HEK293 (cell line): ENCODE data around the gene QPCTL.

Source experiments
- ATF2 ChIP-seq: fragments of 450-650 bp; formaldehyde crosslinking; IDR thresholded peaks from 2 replicates; pipeline ENCODE4 v1.5.1; 2016; ENCODE audit warnings: missing biosample characterization, missing genetic modification characterization, low read depth
- ELK4 ChIP-seq: IDR thresholded peaks from 2 replicates; pipeline ENCODE4 v1.6.1; 2011; ENCODE audit warnings: mild to moderate bottlenecking, low read depth, low read length, borderline replicate concordance
- GLIS1 ChIP-seq: fragments of 450-650 bp; formaldehyde crosslinking; IDR thresholded peaks from 2 replicates; pipeline ENCODE4 v1.5.1; 2016; ENCODE audit warnings: missing biosample characterization, missing genetic modification characterization
- YY2 ChIP-seq: fragments of 450-650 bp; formaldehyde crosslinking; IDR thresholded peaks from 2 replicates; pipeline ENCODE4 v1.5.1; 2016; ENCODE audit warnings: missing biosample characterization, missing genetic modification characterization
- ZNF132 ChIP-seq: fragments of 450-650 bp; formaldehyde crosslinking; IDR thresholded peaks from 2 replicates; pipeline ENCODE4 v1.5.1; 2017; ENCODE audit warnings: missing biosample characterization, missing genetic modification characterization, borderline replicate concordance
- ZNF140 ChIP-seq: fragments of 450-650 bp; formaldehyde crosslinking; IDR thresholded peaks from 2 replicates; pipeline ENCODE4 v1.5.1; 2016; ENCODE audit warnings: missing biosample characterization, missing genetic modification characterization
- ZNF2 ChIP-seq: fragments of 450-650 bp; formaldehyde crosslinking; IDR thresholded peaks from 2 replicates; pipeline ENCODE4 v1.5.1; 2016; ENCODE audit warnings: missing biosample characterization, missing genetic modification characterization
- ZNF214 ChIP-seq: fragments of 450-650 bp; formaldehyde crosslinking; IDR thresholded peaks from 2 replicates; pipeline ENCODE4 v1.5.1; 2017; ENCODE audit warnings: missing biosample characterization, mild to moderate bottlenecking, missing genetic modification characterization, borderline replicate concordance
- ZNF221 ChIP-seq: fragments of 450-650 bp; formaldehyde crosslinking; IDR thresholded peaks from 2 replicates; pipeline ENCODE4 v1.5.1; 2017; ENCODE audit warnings: missing biosample characterization, missing genetic modification characterization, borderline replicate concordance
- ZNF335 ChIP-seq: fragments of 450-650 bp; formaldehyde crosslinking; conservative IDR thresholded peaks from 2 replicates; pipeline ENCODE4 v1.5.1; 2016; ENCODE audit warnings: missing biosample characterization, missing genetic modification characterization
- ZNF544 ChIP-seq: fragments of 450-650 bp; formaldehyde crosslinking; IDR thresholded peaks from 2 replicates; pipeline ENCODE4 v1.5.0; 2017; ENCODE audit warnings: missing biosample characterization, missing genetic modification characterization
- ZNF558 ChIP-seq: fragments of 450-650 bp; formaldehyde crosslinking; IDR thresholded peaks from 2 replicates; pipeline ENCODE4 v1.5.1; 2016; ENCODE audit warnings: missing biosample characterization, missing genetic modification characterization
- ZNF600 ChIP-seq: fragments of 450-650 bp; formaldehyde crosslinking; IDR thresholded peaks from 2 replicates; pipeline ENCODE4 v1.5.1; 2016; ENCODE audit warnings: missing biosample characterization, missing genetic modification characterization
- ZNF660 ChIP-seq: fragments of 450-650 bp; IDR thresholded peaks from 2 replicates; pipeline ENCODE4 v1.5.1; 2018; ENCODE audit warnings: missing biosample characterization, mild to moderate bottlenecking, missing genetic modification characterization
- ZNF664 ChIP-seq: fragments of 450-650 bp; formaldehyde crosslinking; IDR thresholded peaks from 2 replicates; pipeline ENCODE4 v1.5.1; 2016; ENCODE audit warnings: missing biosample characterization, missing genetic modification characterization
- ZNF670 ChIP-seq: fragments of 450-650 bp; formaldehyde crosslinking; IDR thresholded peaks from 2 replicates; pipeline ENCODE4 v1.5.1; 2016; ENCODE audit warnings: missing biosample characterization, missing genetic modification characterization, low read depth
- ZNF704 ChIP-seq: fragments of 450-650 bp; formaldehyde crosslinking; IDR thresholded peaks from 2 replicates; pipeline ENCODE4 v1.5.1; 2016; ENCODE audit warnings: missing biosample characterization, missing genetic modification characterization
- ZXDB ChIP-seq: fragments of 450-650 bp; formaldehyde crosslinking; IDR thresholded peaks from 2 replicates; pipeline ENCODE4 v1.5.1; 2016; ENCODE audit warnings: missing biosample characterization, missing genetic modification characterization
- TF ChIP-seq, protein P1 (sequence below): fragments of 450-650 bp; formaldehyde crosslinking; conservative IDR thresholded peaks from 2 replicates; pipeline ENCODE4 v1.5.1; 2016; ENCODE audit warnings: low read depth, missing biosample characterization, missing genetic modification characterization
- TF ChIP-seq, protein P2 (sequence below): fragments of 450-650 bp; formaldehyde crosslinking; IDR thresholded peaks from 2 replicates; pipeline ENCODE4 v1.5.1; 2016; ENCODE audit warnings: missing biosample characterization, missing genetic modification characterization, borderline replicate concordance
- TF ChIP-seq, protein P3 (sequence below): fragments of 450-650 bp; formaldehyde crosslinking; IDR thresholded peaks from 2 replicates; pipeline ENCODE4 v1.5.1; 2016; ENCODE audit warnings: missing biosample characterization, missing genetic modification characterization
- TF ChIP-seq, protein P4 (sequence below): fragments of 450-650 bp; formaldehyde crosslinking; IDR thresholded peaks from 2 replicates; pipeline ENCODE4; 2016; ENCODE audit warnings: missing biosample characterization, missing genetic modification characterization

The QPCTL gene

DNA sequence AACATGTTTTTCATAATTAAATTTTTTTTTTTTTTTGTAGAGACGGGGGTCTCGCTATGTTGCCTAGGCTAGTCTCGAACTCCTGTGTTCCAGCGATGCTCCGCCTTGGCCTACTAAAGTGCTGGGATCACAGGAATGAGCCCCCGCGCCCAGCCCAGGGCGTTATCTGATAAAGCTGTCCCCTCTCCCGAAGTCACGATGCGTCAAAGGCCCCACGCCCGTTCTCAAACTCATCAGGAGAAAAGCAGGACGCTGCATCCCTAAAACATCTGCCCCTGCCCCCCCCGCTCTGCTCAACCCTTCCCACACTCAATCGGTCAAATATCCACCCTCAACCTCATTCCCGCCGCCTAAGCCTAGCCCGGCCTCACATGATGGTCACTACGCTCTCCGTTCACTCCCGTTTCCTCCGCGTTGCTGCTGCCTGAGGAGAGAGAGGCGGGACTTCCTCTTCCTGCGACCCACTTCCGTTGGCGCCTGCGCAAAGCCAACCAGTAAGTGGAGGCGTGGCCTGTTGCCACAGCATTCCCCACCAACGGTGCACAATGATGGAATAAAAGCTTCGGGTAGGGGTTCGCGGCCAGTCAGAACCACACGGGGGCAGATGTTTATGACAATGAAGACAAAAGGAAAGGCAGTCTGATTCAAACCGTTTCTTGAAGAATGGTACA is 815 bp upstream of the QPCTL start, which contains the start of gene SNRPD2 (continued):
- TF ChIP-seq, protein P1, sequence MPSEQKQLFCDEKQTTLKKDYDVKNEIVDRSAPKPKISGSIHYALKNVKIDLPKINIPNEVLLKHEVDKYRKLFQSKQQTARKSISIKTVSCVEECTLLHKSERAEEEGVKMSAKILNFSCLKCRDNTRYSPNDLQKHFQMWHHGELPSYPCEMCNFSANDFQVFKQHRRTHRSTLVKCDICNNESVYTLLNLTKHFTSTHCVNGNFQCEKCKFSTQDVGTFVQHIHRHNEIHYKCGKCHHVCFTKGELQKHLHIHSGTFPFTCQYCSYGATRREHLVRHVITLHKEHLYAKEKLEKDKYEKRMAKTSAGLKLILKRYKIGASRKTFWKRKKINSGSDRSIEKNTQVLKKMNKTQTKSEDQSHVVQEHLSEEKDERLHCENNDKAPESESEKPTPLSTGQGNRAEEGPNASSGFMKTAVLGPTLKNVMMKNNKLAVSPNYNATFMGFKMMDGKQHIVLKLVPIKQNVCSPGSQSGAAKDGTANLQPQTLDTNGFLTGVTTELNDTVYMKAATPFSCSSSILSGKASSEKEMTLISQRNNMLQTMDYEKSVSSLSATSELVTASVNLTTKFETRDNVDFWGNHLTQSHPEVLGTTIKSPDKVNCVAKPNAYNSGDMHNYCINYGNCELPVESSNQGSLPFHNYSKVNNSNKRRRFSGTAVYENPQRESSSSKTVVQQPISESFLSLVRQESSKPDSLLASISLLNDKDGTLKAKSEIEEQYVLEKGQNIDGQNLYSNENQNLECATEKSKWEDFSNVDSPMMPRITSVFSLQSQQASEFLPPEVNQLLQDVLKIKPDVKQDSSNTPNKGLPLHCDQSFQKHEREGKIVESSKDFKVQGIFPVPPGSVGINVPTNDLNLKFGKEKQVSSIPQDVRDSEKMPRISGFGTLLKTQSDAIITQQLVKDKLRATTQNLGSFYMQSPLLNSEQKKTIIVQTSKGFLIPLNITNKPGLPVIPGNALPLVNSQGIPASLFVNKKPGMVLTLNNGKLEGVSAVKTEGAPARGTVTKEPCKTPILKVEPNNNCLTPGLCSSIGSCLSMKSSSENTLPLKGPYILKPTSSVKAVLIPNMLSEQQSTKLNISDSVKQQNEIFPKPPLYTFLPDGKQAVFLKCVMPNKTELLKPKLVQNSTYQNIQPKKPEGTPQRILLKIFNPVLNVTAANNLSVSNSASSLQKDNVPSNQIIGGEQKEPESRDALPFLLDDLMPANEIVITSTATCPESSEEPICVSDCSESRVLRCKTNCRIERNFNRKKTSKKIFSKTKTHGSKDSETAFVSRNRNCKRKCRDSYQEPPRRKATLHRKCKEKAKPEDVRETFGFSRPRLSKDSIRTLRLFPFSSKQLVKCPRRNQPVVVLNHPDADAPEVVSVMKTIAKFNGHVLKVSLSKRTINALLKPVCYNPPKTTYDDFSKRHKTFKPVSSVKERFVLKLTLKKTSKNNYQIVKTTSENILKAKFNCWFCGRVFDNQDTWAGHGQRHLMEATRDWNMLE = peak; percentile 62
- TF ChIP-seq, protein P2, sequence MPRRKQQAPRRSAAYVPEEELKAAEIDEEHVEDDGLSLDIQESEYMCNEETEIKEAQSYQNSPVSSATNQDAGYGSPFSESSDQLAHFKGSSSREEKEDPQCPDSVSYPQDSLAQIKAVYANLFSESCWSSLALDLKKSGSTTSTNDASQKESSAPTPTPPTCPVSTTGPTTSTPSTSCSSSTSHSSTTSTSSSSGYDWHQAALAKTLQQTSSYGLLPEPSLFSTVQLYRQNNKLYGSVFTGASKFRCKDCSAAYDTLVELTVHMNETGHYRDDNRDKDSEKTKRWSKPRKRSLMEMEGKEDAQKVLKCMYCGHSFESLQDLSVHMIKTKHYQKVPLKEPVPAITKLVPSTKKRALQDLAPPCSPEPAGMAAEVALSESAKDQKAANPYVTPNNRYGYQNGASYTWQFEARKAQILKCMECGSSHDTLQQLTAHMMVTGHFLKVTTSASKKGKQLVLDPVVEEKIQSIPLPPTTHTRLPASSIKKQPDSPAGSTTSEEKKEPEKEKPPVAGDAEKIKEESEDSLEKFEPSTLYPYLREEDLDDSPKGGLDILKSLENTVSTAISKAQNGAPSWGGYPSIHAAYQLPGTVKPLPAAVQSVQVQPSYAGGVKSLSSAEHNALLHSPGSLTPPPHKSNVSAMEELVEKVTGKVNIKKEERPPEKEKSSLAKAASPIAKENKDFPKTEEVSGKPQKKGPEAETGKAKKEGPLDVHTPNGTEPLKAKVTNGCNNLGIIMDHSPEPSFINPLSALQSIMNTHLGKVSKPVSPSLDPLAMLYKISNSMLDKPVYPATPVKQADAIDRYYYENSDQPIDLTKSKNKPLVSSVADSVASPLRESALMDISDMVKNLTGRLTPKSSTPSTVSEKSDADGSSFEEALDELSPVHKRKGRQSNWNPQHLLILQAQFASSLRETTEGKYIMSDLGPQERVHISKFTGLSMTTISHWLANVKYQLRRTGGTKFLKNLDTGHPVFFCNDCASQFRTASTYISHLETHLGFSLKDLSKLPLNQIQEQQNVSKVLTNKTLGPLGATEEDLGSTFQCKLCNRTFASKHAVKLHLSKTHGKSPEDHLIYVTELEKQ (tag by site-specific recombination) = no peak
- TF ChIP-seq ZNF221 (tag by site-specific recombination) = no peak
- no peak for TF ChIP-seq ZNF558
- TF ChIP-seq ZNF660 = no peak; the same call in 1 of the 2 replicates
- no peak for TF ChIP-seq ZNF664 (tag by site-specific recombination)
- no peak for TF ChIP-seq ZNF132 (tag by site-specific recombination)
- no peak for TF ChIP-seq ZNF670
- TF ChIP-seq ZXDB (tag by site-specific recombination) = peak; percentile 81
- TF ChIP-seq, protein P3, sequence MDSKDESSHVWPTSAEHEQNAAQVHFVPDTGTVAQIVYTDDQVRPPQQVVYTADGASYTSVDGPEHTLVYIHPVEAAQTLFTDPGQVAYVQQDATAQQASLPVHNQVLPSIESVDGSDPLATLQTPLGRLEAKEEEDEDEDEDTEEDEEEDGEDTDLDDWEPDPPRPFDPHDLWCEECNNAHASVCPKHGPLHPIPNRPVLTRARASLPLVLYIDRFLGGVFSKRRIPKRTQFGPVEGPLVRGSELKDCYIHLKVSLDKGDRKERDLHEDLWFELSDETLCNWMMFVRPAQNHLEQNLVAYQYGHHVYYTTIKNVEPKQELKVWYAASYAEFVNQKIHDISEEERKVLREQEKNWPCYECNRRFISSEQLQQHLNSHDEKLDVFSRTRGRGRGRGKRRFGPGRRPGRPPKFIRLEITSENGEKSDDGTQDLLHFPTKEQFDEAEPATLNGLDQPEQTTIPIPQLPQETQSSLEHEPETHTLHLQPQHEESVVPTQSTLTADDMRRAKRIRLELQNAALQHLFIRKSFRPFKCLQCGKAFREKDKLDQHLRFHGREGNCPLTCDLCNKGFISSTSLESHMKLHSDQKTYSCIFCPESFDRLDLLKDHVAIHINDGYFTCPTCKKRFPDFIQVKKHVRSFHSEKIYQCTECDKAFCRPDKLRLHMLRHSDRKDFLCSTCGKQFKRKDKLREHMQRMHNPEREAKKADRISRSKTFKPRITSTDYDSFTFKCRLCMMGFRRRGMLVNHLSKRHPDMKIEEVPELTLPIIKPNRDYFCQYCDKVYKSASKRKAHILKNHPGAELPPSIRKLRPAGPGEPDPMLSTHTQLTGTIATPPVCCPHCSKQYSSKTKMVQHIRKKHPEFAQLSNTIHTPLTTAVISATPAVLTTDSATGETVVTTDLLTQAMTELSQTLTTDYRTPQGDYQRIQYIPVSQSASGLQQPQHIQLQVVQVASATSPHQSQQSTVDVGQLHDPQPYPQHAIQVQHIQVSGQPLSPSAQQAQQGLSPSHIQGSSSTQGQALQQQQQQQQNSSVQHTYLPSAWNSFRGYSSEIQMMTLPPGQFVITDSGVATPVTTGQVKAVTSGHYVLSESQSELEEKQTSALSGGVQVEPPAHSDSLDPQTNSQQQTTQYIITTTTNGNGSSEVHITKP (tag by site-specific recombination) = no peak
- TF ChIP-seq ZNF600 (tag by site-specific recombination) = no peak
- TF ChIP-seq ZNF140 = peak; percentile 77
- no peak for TF ChIP-seq GLIS1 (tag by site-specific recombination)
- no peak for TF ChIP-seq ELK4
- TF ChIP-seq, protein P4, sequence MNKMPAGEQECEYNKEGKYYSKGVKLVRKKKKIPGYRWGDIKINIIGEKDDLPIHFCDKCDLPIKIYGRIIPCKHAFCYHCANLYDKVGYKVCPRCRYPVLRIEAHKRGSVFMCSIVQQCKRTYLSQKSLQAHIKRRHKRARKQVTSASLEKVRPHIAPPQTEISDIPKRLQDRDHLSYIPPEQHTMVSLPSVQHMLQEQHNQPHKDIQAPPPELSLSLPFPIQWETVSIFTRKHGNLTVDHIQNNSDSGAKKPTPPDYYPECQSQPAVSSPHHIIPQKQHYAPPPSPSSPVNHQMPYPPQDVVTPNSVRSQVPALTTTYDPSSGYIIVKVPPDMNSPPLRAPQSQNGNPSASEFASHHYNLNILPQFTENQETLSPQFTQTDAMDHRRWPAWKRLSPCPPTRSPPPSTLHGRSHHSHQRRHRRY (tag by site-specific recombination) = no peak
- no peak for TF ChIP-seq ZNF704 (tag by site-specific recombination)
- peak; percentile 75; the same call in 1 of the 2 replicates for TF ChIP-seq ZNF2 (tag by site-specific recombination)
- peak; percentile 86 for TF ChIP-seq ZNF335 (tag by site-specific recombination)
- TF ChIP-seq ZNF214 (tag by site-specific recombination) = no peak
- TF ChIP-seq ZNF544 = no peak
- no peak for TF ChIP-seq ATF2 (tag by site-specific recombination)
- TF ChIP-seq YY2 (tag by site-specific recombination) = peak; percentile 66; the same call in 1 of the 2 replicates
